ENCODE results near the gene SGSH. TPM values are rescaled to one million over a fixed set of nuclear protein-coding genes. Genes with fewer than 3 reads are reported as not detected.

SGSH gene
- total RNA-seq, 4 donors from 2014 or later, result 3.2 to 11.7 (median 6.1) TPM

DNA sequence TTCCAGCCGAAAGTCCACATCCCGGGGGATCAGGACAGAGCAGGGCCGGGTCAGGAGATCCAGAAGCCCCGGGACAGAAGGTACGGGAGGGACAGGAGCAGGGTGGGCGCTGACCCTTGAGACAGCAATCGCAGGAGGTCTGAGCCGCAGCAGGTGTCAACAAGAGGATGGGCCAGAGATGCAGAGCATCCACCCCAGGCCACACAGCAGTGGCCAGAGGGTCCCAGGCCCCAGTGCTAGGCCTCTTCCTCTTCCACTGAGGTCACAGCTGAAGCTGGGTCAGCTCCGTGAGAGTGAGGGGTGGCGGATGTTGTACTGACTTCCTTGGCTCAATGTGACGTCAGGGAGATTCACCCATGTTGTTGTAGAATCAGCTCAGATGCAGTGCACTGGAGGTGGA is 31.8 kb upstream of the SGSH start:
- Histone ChIP-seq H3K9me3 (no peaks in the 10 kb centered on the region), H3K36me3 (peaks cover 0 to 10% of the 10 kb centered on the region in 2 donors), H3K27ac (no peak overlapping the region), H3K4me3 (no peak overlapping the region), H3K27me3 (no peaks in the 10 kb centered on the region), H3K4me1 (peaks cover 9 to 15% of the 10 kb centered on the region in 2 donors)
- intact Hi-C loops (cut with DNase I; ENCODE audit: low total_unique reads) (no loop called here), in situ Hi-C loops (cut with MboI; ENCODE audit: low sequenced_read_pairs in 4 of 4) (no loop called here)
- ATAC-seq (no peak), DNase-seq (no peak)
- TF ChIP-seq POLR2A (IDR thresholded peaks at IDR 0.05), result no peak
- TF ChIP-seq, protein P1, sequence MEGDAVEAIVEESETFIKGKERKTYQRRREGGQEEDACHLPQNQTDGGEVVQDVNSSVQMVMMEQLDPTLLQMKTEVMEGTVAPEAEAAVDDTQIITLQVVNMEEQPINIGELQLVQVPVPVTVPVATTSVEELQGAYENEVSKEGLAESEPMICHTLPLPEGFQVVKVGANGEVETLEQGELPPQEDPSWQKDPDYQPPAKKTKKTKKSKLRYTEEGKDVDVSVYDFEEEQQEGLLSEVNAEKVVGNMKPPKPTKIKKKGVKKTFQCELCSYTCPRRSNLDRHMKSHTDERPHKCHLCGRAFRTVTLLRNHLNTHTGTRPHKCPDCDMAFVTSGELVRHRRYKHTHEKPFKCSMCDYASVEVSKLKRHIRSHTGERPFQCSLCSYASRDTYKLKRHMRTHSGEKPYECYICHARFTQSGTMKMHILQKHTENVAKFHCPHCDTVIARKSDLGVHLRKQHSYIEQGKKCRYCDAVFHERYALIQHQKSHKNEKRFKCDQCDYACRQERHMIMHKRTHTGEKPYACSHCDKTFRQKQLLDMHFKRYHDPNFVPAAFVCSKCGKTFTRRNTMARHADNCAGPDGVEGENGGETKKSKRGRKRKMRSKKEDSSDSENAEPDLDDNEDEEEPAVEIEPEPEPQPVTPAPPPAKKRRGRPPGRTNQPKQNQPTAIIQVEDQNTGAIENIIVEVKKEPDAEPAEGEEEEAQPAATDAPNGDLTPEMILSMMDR (IDR thresholded peaks at IDR 0.05 in 4 of 5, conservative IDR thresholded peaks at IDR 0.05 in 1 of 5), result no peak

DNA sequence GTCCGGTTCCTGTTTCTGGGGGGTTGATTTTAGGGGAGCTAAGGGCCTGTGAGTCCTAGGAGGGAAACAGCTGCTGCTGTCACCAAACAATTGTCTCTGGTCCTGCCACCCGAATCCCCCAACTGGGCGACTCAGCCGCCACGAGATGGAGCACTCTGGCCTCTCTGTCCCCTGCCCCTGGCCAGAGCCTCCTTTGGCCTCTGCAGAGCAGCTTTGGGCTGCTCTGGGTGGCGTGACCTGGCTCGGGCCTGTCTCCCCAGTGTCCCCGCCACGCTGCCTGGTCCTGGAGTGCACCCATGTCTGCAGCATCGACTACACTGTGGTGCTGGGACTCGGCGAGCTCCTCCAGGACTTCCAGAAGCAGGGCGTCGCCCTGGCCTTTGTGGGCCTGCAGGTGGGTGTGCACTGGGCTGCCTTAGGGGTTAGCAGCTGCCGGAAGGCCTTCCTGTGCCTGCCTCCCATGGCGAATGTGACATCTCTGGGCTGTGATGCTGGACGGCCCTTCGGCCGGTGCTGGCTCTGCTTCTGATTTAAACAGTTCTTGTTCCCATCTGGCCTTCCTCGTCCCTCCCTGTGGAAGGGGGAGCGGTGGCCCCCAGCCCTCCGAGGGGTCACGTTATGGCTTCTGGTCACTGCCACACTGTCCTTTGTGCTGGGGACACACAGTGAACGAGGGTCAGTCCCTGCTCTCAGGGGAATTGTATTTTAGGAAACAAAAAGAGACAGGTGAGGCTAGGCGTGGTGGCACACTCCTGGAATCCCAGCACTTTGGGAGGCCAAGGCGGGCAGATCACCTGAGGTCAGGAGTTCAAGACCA is 29.0 kb upstream of the SGSH start:
- DNase-seq (no peak), ATAC-seq (no peak)
- intact Hi-C loops (cut with DNase I; ENCODE audit: low total_unique reads), result no loop called here
- H3K4me3 ChIP-seq, result no peak overlapping the region
- no peaks in the 10 kb centered on the region for H3K9me3 ChIP-seq
- H3K27me3 ChIP-seq, result no peaks in the 10 kb centered on the region
- peaks cover 0 to 3% of the 10 kb centered on the region in 2 donors for H3K4me1 ChIP-seq
- no peak for TF ChIP-seq POLR2A (IDR thresholded peaks at IDR 0.05)
- TF ChIP-seq, protein P1 (IDR thresholded peaks at IDR 0.05 in 4 of 5, conservative IDR thresholded peaks at IDR 0.05 in 1 of 5), result no peak
- peaks cover 0 to 22% of the 10 kb centered on the region in 2 donors for H3K36me3 ChIP-seq
- in situ Hi-C loops (cut with MboI; ENCODE audit: low sequenced_read_pairs in 4 of 4), result no loop called here
- no peak overlapping the region for H3K27ac ChIP-seq

DNA sequence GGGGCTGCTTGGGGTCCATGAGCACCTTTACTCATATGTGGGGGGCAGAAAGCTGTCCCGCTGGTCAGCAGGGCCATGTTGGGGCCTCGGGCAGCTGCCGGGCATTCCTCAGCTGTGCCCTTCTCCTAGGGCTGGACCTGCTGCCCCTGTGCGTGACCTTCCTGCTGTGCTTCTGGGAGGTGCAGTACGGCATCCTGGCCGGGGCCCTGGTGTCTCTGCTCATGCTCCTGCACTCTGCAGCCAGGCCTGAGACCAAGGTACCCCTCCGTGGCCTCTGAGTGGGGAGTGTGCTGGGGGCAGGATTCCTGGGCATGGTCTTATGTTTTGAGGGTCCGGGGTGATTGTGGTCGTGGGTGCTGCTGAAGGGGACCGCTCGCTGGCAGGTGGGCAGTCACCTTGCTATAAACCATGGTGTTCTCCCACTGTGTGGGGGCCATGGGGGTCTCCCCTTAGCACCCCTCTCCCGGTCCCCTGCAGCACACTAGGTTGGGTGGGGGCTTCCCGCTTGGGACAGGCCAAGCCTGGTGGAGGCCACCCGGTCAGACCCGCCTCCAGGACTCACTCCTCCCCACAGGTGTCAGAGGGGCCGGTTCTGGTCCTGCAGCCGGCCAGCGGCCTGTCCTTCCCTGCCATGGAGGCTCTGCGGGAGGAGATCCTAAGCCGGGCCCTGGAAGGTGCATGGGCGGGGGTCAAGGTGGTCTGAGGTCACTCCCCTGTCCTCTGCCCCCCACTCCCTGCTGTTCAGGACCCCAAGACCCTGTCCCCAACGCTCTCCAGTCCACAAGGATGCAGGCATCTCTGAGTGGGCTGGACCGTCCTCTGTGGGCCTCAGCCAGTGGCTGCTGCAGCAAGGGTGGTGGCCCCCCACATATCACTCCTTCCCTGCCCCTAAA is 28.1 kb upstream of the SGSH start:
- intact Hi-C loops (cut with DNase I; ENCODE audit: low total_unique reads) (no loop called here), in situ Hi-C loops (cut with MboI; ENCODE audit: low sequenced_read_pairs in 4 of 4) (no loop called here)
- ATAC-seq (no peak), DNase-seq (no peak)
- no peak overlapping the region for H3K4me3 ChIP-seq
- H3K36me3 ChIP-seq, result peaks cover 0 to 22% of the 10 kb centered on the region in 2 donors
- no peaks in the 10 kb centered on the region for H3K27me3 ChIP-seq
- H3K4me1 ChIP-seq, result peaks cover 0 to 6% of the 10 kb centered on the region in 2 donors
- TF ChIP-seq, protein P1 (IDR thresholded peaks at IDR 0.05 in 4 of 5, conservative IDR thresholded peaks at IDR 0.05 in 1 of 5), result no peak
- no peak for TF ChIP-seq POLR2A (IDR thresholded peaks at IDR 0.05)
- no peak overlapping the region for H3K27ac ChIP-seq
- H3K9me3 ChIP-seq, result no peaks in the 10 kb centered on the region

DNA sequence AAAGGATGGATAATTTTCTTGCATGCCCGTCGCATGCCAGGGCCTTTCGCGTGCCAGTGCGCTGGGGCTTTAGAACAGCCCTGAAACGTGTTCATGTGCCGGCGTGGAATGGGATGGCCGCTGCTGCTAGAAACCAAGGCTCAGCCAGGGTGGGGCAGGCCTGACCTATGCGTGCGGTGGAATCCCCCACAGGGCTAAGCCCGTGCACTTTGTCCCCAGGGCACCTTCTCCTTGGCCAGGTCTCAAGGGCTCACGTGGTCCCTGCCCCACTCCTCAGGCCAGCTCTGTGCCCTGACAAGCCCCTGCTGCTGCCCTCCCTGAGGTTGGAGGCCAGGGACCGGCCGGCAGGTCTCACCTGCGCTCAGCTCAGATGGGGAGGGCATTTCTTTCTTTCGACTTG is 27.4 kb upstream of the SGSH start:
- Histone ChIP-seq H3K36me3 (peaks cover 0 to 21% of the 10 kb centered on the region in 2 donors), H3K4me3 (no peak overlapping the region), H3K4me1 (peaks cover 0 to 6% of the 10 kb centered on the region in 2 donors), H3K27ac (no peak overlapping the region), H3K27me3 (no peaks in the 10 kb centered on the region), H3K9me3 (no peaks in the 10 kb centered on the region)
- DNase-seq (no peak), ATAC-seq (no peak)
- TF ChIP-seq POLR2A (IDR thresholded peaks at IDR 0.05), result no peak
- TF ChIP-seq, protein P1 (IDR thresholded peaks at IDR 0.05 in 4 of 5, conservative IDR thresholded peaks at IDR 0.05 in 1 of 5), result no peak
- in situ Hi-C loops (cut with MboI; ENCODE audit: low sequenced_read_pairs in 4 of 4), result no loop called here
- intact Hi-C loops (cut with DNase I; ENCODE audit: low total_unique reads), result no loop called here
